Pulmonary artery endothelial cell (primary cell): ENCODE measurements around the gene MEDAG. TPM values are rescaled to one million over a fixed set of nuclear protein-coding genes. Genes with fewer than 3 reads are reported as not detected.

ENCODE experiments used
- DNase-seq: peaks from one replicate; pipeline ENCODE4 v3.0.0-alpha.2; 2011; ENCODE audit warnings: low read depth, low spot score
- total RNA-seq: library from RNA; depleted of rRNA; stranded (reverse); fragments of >200 nt; gene quantifications from 2 replicates; pipeline ENCODE4 v1.2.3, GENCODE V29; 2014

The MEDAG gene
- total RNA-seq, 1 donor from 2014 or later, result 21.6 TPM

DNA sequence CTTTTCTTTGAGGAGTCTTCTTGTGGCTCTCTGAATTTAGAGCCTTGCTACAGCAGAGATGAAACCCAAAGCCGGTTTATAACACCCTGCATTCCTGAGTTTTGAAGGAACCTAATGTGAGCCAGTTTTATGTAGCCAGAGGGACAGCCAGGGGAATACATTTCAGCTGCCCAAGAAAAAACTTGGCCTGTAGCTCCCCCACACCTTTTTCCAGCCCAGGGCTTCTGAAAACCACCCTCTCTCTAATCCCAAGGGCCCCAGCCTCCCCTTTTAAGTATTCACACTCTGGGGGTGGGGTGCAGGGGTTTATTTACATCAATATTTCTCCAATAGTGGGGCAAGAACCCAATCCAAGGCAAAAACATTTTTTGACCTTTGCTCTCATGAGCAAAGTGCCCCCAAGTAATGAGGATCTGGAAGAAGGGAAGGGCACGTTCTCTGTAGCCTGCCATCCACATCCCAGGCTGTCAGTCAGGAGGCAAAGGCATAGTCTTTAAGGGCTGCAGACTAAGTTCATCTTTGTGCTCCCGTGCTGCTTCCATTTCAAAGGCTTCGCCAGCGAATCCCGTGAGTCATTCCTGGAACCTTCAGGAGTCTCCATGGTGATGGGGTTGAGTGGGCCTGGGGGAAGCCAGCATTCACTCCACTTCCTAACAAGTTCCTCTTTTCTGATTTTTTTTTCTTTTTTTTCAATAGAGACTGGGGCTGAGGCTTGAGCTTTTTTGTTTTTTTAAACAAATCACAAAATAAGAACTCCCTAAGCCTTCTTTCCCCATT is 33.2 kb upstream of the MEDAG start:
- DNase-seq, result peak; percentile 93

DNA sequence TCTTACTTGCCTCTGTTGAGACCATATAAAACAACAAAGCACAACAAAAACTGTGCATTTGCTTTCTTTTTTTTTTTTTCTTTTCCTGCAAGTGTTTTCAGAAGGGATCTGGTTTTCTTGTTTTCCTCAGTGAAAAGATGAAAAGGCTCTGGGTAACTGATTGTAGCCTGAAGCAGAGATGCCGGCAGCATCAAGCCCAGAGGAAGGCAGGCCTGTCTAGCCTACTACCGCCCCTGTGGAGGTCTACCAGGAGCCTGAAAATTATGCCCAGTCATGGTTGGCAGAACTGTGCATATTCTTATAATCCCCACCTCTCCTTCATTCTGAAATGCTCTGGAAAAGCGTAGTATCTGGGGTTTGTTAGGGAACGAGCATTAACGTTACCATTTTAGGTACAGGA is 32.6 kb upstream of the MEDAG start:
- peak; percentile 32 for DNase-seq

DNA sequence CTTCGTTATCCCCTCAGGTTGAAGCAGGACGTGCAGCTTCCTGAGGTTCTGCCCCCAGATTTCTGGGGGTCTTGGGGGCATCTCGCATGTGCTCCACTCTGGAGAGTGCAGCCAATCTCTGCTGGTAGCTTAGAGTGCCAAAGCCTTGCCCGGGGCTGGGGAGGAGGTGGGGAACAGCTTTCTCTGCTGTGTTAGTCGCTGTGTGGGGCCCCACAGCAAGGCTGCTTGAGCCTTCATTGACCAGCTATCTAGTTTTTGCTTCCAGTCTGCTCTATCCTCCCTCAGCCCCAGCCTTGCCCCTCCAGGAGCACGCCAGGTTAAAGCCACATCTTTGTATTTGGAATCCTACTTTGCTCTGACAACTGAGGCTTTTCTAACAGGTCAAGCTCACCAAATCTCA is 32.0 kb upstream of the MEDAG start:
- no peak for DNase-seq

DNA sequence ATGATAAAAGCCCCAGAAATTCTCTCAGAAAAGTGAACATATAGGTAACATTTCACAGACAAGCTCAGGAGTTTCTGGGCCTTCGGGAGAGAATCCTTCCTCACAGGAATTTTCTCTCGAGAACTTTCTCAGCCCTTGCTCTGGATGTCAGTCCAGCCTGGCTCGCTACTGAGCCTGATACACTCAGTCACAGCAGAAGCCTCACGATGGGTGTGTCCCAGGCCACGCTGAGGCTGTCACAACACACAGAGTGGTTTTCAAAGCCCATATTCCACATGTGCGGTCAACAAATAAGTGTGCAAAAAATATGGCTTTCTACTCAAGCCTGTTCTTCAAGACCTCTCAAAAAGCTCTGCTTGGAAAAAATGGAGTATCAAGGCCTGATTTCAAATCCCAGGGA is 31.5 kb upstream of the MEDAG start:
- no peak for DNase-seq

DNA sequence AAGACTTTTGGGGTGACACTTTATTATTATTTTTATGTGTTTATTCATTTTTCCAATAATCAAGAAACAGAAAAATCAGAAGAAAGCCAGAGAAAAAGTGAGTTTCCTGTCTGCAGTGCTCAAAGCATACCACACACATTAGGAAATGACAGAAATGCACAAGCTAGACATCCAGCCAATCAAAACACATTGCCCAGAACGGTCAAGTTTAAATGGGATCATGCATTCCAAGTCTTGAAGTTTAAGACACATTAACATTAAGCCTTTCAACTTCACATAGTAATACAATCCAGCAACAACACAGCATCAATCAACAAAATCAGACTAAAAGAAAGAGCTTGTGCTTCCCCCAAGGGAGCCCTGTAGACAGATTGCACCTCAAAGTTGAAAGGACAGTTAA is 28.7 kb upstream of the MEDAG start:
- peak; percentile 47 for DNase-seq

DNA sequence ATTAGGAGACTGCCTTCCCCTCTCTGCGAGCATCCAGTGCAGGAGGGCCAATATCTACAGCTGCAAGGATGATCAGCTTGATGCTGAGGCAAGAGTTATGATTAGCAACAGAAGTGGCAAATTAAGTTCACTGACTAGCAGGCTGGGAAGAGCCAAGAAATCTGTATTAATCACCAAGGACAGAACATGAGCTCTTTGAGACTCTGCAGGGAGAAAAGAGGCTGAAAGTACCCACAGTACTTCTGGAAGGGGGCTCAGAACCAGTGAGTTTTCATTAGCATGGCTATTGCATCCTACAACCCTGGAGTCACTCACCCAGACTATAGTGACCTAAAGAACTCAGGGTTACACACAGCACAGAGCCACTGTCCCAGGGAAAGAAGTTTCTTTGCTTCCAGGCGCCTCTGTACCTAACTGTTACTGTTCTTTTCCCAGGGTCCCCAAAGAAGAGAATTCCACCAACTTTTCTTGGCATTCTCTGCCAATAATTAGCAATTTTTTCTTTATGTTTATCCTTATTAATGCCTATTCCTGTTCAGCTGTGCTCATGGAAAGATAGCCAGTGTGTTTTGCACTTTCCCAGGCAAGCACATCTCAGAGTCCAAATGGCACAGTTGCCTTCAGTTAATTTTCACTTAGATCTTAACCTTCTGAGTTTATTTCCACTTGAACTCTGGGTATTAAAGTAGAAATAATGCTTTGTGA is 25.8 kb upstream of the MEDAG start:
- no peak for DNase-seq

DNA sequence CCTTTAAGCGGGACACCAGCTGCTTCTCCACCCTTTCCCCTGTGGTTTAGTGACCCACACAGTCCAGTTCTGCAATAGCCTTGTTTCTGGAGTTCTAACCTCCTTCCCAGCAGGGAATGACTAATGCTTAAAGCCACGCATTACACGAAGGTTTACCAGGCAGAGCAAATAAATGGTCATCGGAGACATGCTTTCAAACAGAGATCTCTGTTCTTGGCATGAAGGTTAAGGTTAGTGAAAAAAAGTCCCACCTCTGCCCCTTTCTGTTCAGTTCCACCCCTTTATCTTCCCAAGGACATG is 25.3 kb upstream of the MEDAG start:
- no peak for DNase-seq

DNA sequence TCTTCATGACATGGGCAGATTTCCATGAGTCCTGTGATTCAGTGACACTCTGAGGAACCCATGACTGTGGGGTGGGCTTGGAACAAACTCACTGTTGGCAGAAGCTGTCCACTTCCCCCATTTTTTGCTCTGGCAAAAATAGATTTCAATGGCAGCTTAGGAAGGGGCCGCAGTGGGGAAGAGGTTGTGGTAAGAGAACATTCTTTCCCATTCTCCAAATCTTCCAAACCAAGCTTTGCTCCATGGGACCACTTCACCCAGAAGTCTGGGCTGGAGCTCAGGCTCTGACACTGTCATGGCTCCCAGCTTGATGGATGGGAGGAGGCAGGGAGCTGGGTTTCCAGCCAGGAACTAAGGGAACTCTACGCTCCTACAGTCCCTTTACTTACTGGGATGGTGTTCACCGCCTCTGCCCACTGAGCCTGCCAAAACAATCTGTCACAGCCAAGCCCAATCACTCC is 24.9 kb upstream of the MEDAG start:
- no peak for DNase-seq

DNA sequence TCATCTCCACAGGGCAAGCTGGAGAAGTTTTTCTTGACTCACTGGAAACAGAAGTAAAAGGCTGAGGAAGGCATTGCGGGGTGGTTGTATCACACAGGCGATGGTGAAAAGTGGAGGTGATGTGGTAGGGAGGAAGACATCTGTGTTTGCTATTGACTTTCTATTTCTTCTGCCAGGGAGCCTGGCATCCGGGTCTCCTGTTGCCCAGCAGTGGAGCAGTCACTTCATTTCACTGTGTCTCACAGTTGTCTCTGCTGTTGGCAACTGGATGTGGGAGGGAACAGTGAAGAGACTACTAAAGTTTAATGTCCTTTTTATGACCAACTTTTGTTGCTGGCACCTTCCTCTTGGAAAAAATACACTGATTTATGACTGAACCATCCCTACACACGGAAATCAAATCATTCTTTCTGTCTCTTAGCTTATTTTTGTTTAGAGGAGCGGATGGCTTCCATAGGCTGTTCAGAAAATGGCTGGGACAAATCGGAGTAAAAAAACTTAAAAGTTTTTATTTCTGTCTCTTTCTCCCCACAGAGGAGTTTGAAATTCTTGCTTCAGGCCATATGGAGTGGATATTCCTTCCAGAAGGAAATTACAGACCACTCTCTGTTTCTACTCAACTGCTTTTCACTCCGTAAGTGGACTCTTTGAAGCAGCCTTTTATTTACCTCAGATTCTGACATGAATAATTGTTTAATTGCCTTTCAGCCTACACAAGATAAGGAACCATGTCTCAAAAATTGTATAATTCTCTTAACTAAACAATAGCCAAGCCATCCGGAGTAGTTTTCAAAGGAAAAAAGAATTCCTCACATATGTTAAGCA is 23.8 kb upstream of the MEDAG start:
- no peak for DNase-seq

DNA sequence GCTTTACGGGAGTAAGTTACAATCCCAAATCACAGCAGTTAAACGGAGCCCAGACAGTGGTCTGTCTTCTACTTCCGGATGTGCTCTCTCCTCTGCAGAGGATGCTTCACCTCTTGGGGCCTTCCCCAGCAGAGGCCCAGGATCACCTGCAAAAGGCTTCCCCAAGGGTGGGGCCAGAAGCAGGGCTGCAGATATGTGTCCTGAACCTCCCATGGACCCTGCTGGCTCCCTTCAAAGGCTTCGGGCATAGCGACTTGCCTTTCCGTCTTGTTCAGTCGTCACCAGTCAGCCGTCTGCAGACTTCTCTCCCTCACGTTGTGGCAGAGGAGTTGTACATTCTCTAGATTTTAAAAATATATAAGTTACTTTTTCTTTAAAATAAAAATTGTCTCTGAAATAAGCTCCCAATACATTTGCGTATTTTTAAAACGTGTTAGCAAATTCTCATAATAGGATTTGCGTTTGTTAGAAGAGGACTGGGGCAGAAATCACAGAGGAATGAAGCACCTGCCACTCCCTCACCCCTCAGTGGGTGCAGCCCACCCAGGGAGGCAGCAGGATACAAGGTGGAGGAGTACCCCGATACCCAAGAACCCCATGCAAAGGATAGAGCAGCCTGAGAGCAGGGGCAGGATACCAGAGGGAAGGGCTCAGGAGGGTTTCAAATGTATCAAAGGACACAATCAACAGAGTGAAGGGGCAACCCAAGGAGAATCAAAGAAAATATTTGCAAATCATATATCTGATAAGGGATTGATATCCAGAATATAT is 22.9 kb upstream of the MEDAG start:
- no peak for DNase-seq

DNA sequence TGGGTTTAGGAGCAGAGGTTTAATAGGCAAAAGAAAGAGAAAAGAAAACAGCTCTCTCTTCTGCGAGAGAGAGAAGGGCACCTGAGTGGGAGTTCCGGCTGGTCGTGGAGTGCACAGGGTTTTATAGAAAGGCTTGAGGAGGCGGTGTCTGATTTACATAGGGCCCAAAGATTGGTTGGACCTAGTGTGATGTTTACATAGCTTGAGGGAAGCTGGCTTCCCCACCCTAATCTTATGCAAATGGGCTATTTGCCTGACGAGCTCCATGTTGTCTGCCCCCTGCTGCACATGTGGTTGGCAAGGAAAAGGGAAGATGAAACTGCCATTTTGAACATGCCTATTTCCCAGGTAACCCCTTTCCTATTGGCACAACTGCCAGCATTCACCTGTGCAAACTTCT is 21.5 kb upstream of the MEDAG start:
- DNase-seq, result no peak

DNA sequence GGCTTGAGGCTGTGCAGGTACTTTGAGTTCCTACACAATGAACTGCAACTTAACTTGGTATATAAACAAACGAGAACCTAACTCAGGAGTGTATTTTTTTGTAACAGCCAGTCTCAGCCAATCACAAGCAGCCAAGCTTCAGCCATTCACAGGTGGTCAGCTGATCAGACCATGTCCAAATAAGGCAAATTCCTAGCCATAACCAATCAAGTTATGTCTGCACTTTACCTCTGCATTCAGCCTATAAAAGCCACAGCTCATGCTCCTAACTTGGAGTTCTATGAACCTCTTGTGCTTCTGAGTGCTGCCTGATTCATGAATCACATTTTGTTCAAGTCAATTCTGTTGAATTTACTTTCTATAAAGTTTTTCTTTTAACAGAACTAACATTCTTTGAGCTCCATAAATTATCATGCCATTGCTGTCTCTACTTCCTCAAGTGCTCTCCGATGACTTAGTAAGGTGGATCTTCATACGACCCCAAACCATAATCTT is 16.8 kb upstream of the MEDAG start:
- no peak for DNase-seq

DNA sequence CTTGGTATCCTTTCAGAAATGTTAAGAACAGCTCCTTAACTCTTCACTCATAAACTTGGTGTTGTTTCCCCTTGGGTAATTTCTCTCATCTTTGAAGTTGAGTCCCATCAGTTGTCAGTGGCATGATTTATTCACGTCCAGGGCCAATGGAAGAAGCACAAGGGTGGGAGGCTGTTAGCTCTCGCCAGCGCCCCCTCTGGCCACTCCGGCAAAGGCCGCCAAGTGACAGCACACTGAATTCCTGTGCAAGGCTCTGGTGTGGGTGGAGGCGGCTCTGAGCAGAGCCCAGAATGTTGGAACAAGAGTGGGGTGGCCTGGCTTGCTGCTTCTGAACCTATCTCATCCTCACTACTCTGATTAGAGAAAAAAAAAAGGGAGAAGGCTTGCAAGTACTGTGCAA is 13.1 kb upstream of the MEDAG start:
- no peak for DNase-seq

DNA sequence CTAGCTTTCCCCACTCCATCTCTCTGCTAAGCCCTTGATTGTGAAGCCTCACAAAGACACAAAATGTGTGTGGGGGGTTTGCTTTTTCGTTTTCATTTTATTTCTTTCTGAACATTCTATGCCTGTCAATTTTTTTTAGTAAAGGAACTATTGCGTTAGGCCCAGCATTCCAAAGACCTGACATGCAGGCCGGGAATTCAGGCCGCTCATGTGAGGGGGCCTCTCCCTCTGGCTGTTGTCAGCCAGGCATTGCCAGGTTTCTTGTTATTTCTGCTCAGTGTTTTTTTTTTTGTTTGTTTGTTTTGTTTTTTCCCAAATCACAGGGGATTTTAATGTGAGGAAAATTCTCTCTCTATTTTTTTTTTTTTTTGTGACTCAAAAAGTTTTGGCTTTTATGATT is 10.3 kb upstream of the MEDAG start:
- peak; percentile 46 for DNase-seq

DNA sequence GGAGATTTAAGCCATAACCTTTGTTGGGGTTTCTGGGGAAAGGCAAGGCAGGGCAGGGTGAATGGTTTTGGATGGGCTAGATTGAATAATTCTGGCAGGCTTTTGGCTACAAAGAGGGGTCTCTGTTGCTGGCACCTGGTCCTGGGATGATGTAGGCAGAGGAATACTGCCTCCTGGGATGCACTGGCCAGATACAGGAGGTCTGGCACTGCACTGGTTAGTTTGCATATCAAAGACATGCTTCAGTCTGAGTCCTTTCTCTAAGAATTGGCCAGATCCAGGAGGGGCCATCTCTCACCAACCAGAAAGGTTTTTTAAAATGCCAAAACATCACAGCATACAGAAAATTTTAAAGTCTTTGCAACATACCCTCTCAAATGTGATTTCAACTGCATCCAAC is 8.0 kb upstream of the MEDAG start:
- DNase-seq, result no peak

DNA sequence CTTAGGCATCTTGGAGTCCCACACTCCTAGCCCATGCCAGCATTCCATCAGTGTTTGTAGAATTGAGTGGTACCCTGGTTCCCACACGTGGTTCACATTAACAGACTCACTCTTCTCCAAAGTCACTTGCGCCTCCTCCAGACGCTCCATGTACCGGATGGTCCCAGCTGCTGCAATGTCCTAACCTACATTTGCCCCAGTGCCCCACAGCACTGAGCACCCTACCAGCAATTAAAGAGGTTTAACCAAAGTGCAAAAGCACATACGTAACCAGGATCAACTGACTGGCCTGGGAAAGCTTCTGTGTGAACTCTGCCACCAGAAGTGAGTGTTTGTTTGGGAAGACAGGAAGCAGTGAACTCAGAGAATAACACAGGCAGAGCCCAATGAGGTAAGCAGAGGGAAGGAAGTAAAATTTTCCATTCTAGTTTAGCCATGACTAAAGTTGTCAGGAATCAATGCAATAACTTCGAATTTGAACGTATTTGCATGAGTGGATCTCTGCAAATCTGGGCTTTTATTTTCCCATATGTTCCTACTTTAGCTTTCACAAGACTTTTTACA is 7.3 kb upstream of the MEDAG start:
- DNase-seq, result peak; percentile 97

DNA sequence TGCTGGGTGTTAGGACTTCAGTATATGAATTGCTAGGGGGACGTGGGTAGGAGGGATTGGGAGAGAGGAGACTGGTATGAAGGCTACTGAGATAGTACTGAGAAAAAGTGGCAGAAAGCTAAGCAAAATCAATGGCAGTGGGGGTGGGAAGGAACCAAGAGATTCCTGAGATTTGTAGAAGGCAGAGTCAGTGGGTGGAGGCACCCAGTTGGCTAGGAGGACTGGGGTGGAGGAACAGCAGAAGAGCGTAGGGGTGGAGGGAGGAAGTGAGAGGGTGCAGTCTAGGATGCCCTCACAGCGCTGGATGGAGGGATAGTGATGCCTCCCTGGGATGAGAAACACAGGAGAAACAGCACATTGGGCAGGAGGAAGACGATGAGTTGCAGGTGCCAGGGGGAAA is 5.6 kb upstream of the MEDAG start:
- no peak for DNase-seq

DNA sequence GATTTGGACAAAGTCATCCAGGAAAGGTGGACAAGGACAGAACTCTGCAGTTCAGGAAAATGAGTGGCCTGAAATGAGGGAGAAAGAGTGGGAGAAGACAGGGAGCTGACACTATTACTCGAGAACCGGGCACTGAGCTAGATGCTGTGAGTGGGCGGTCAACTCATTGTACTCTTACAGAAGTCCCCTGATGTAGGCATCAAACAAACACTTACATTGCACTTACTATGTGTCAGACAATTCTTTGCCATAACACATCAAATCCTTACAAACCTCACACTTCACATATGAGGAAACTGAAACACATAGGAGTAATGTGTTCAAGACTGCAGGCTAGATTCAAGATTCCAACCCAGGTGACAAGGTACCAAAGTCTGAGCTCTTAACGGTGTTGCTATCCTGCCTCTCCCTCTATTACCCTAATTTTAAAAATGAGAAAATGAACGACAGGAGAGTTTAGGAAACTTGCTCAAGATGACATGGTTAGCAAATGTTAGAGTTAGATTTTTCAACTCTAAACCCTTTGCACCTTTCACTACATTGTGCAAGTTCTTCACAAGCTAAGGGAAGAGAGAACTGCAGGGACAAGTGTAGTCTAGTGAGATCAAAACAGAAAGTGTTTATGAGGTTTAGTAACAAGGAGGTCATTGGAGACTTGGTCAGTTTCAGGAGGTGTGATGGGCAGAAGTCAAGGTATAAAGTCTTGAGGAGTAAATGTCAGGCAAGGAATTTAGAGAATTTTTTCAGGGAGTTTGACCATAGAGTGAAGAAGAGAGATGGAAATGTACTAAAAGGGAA is 4.9 kb upstream of the MEDAG start:
- DNase-seq, result no peak

DNA sequence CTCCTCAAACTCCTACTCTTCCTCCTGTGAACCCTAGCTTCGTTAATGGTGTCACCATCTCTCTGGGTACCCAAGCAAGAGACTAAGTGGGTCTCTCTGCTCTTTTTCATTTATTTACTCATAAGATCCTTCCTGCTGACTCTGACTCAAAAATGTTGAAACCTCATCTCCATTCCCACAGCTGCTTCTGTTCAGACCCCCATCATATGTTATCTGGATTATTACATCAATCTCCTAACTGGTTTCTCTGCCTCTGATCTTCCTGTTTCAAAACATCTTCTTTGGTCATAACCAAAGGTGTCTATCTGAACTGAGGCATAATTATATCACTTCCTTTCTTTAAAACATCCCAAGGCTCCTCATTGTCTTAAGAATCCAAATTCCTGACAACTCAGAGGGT is 2.0 kb upstream of the MEDAG start:
- no peak for DNase-seq

DNA sequence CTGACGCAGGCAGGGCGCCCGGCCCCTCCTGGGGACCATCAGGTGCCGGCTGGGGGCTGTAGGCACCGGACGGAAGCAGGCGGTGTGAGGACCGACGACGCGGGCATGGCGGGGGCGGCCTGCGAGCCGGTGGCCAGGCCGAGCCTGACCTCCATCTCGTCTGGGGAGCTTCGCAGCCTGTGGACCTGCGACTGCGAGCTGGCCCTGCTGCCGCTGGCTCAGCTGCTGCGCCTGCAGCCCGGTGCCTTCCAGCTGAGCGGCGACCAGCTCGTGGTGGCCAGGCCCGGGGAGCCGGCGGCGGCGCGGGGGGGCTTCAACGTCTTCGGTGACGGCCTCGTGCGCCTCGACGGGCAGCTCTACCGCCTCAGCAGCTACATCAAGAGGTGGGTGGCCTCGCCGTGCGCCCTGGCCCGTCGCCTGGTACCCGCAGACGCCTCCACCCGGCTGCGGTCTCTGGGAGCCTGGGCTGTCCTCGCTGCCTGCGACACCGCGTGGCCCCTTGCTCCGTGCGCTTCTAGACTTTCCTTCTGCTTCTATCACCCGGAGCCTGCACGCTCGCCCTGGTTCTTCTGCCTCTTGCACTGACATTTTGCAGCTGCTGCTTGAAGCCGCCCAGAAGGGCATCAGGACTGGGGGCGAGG is 460 bp downstream of the MEDAG start:
- DNase-seq, result no peak
